ENCODE measurements around the gene RSAD2.
"Not testable (repeated sequence)": the region's sequence is repeated elsewhere in the genome, so short reads cannot be mapped to it uniquely, and the experiment has no call there.

The RSAD2 gene

DNA sequence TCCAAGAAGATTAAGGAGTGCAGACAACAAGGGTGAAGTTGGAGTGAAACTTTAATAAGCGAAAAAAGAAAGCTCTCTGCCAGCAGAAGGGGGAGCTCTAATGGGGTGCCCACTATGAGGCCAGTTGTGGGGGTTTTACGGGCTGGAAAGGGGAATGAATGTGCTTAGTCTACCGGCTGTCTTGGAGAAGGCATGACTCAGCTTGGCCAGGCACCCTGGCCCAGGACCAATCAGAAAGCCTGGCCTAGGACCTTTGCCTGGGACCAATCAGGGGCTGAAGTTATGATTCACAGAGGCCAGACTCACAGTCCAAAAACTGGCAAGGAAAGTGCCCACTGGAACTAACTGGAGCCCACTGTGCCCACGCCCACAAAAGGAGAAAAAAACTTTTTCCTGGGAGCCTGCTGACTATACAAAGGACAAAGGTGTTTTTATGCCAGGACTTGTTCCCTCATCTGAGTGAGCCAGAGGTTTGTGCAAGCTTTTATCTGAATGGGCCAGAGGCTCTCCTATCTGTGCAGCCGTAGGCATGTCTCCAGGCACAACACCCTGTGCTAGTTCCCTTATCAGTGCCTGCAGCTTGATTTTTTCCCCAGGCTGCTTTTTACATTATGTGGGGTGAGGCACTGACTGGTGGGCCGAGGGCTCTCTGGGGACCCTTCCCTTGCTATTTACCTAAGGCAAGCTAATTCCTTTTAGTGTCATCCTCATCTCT lies 30.5 kb upstream of the RSAD2 start:
- TF ChIP-seq CTCF (IDR thresholded peaks at IDR 0.05), result no peak
- Histone ChIP-seq H3K4me2 (ENCODE audit: low read length) (no peak overlapping the region), H3K27me3 (ENCODE audit: control insufficient read depth, insufficient read depth, low read length) (no peaks in the 10 kb centered on the region), H3K4me1 (no peaks in the 10 kb centered on the region), H3K9ac (no peak overlapping the region), H3K36me3 (ENCODE audit: control insufficient read depth, insufficient read depth, low read length) (no peaks in the 10 kb centered on the region), H3K79me2 (no peaks in the 10 kb centered on the region), H2AFZ (no peak overlapping the region), H3K4me3 (ENCODE audit: low read depth, low read length) (no peak overlapping the region), H3K27ac (no peak overlapping the region), H3K9me3 (ENCODE audit: control insufficient read depth, low read length) (peaks cover 4% of the 10 kb centered on the region)

DNA sequence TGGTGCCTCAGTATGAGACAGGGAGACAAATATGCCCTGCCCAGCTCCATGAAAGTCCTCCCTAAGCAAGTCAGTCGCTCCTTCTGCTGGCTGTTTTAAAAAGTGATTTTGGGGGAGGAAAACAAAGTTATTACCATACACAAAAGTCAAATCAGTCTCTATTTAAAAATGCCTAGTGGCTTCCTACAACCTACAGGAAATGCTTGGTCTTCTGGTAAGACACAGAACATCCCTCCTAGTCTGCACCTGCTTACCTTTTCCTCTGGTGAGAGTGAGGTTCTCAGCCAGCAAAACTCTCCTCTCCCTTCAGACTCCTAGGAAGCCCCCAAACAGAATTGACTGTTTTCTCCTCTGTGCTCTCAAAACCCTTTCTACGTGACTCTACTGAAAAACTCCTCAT lies 25.4 kb upstream of the RSAD2 start:
- Histone ChIP-seq H3K36me3 (ENCODE audit: control insufficient read depth, insufficient read depth, low read length) (no peaks in the 10 kb centered on the region), H3K9me3 (ENCODE audit: control insufficient read depth, low read length) (no peaks in the 10 kb centered on the region), H3K4me1 (no peaks in the 10 kb centered on the region), H3K79me2 (no peaks in the 10 kb centered on the region), H3K27me3 (ENCODE audit: control insufficient read depth, insufficient read depth, low read length) (no peaks in the 10 kb centered on the region), H2AFZ (no peak overlapping the region), H3K4me3 (ENCODE audit: low read depth, low read length) (no peak overlapping the region), H3K9ac (no peak overlapping the region), H3K27ac (no peak overlapping the region), H3K4me2 (ENCODE audit: low read length) (no peak overlapping the region)
- no peak for TF ChIP-seq CTCF (IDR thresholded peaks at IDR 0.05)

DNA sequence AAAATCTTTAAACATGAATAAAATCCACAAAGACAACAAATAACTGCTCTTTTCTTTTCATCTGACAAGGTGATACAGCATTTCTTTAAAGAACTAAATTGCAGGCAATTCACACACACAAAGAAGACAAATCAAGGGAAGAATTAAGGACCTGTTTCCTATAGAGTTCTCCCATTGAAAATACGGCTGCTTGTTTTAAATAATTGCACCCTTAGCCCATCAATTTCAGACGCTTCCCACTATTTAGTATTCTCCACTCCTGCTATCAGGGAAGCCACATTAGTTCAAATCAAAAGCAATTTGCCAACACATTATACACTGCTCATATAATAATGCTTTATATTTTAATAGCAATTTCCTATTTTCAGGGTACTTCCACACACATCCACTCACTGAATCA lies 23.2 kb upstream of the RSAD2 start:
- Histone ChIP-seq H3K36me3 (ENCODE audit: control insufficient read depth, insufficient read depth, low read length) (no peaks in the 10 kb centered on the region), H3K79me2 (no peaks in the 10 kb centered on the region), H3K27me3 (ENCODE audit: control insufficient read depth, insufficient read depth, low read length) (no peaks in the 10 kb centered on the region), H3K9ac (no peak overlapping the region), H3K9me3 (ENCODE audit: control insufficient read depth, low read length) (no peaks in the 10 kb centered on the region), H3K4me3 (ENCODE audit: low read depth, low read length) (no peak overlapping the region), H3K27ac (no peak overlapping the region), H2AFZ (no peak overlapping the region), H3K4me2 (ENCODE audit: low read length) (no peak overlapping the region), H3K4me1 (no peaks in the 10 kb centered on the region)
- TF ChIP-seq CTCF (IDR thresholded peaks at IDR 0.05), result no peak

DNA sequence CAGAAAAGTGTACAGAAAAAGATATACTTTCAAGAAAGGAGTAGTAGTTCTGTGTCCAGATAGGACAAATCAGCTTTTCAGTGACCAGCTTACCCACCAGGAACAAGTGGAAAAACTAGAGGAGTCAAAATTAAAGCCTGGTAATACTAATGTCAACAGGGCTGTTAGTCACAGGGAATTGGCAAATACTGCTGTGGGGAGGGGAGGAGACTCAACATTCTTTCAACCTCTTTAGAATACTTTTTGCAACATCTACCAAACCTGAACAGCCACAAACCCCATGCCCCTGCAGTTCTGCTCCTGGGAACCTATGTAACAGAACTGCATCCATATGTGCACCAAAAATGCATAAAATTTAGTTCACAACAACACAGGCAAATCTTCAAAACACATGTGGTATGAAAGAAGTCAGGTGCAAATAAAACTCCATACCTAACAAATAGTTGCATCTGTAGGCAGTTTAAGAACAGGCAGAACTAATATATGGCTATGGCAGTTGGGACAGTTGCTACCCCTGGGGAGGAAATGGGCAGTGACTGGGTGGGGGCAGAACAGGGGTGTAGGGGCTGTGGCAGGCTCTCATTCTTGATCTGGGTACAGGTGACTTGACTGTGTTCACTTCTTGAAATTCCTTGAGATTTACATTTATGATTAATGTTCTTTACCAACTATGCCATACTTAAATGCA lies 21.6 kb upstream of the RSAD2 start:
- no peak for TF ChIP-seq CTCF (IDR thresholded peaks at IDR 0.05)
- Histone ChIP-seq H3K4me3 (ENCODE audit: low read depth, low read length) (no peak overlapping the region), H3K9me3 (ENCODE audit: control insufficient read depth, low read length) (no peaks in the 10 kb centered on the region), H3K4me2 (ENCODE audit: low read length) (no peak overlapping the region), H2AFZ (no peak overlapping the region), H3K36me3 (ENCODE audit: control insufficient read depth, insufficient read depth, low read length) (no peaks in the 10 kb centered on the region), H3K79me2 (no peaks in the 10 kb centered on the region), H3K4me1 (no peaks in the 10 kb centered on the region), H3K9ac (no peak overlapping the region), H3K27me3 (ENCODE audit: control insufficient read depth, insufficient read depth, low read length) (no peaks in the 10 kb centered on the region), H3K27ac (no peak overlapping the region)

- Histone ChIP-seq H2AFZ (no peak overlapping the region), H3K27ac (no peak overlapping the region), H3K9me3 (ENCODE audit: control insufficient read depth, low read length) (no peaks in the 10 kb centered on the region), H3K4me2 (ENCODE audit: low read length) (no peak overlapping the region), H3K27me3 (ENCODE audit: control insufficient read depth, insufficient read depth, low read length) (no peaks in the 10 kb centered on the region), H3K4me1 (no peaks in the 10 kb centered on the region), H3K79me2 (no peaks in the 10 kb centered on the region), H3K9ac (no peak overlapping the region), H3K4me3 (ENCODE audit: low read depth, low read length) (no peak overlapping the region), H3K36me3 (ENCODE audit: control insufficient read depth, insufficient read depth, low read length) (no peaks in the 10 kb centered on the region)
- TF ChIP-seq CTCF (IDR thresholded peaks at IDR 0.05), result no peak
Observed at GRCh38 chr2:6856548-6856920, 21.0 kb upstream of the RSAD2 start.

- not testable (repeated sequence) for H3K9ac ChIP-seq; H3K9me3 ChIP-seq (ENCODE audit: control insufficient read depth, low read length); H3K27ac ChIP-seq; H3K4me2 ChIP-seq (ENCODE audit: low read length); H3K36me3 ChIP-seq (ENCODE audit: control insufficient read depth, insufficient read depth, low read length); H3K4me1 ChIP-seq; H2AFZ ChIP-seq; H3K79me2 ChIP-seq; H3K27me3 ChIP-seq (ENCODE audit: control insufficient read depth, insufficient read depth, low read length); H3K4me3 ChIP-seq (ENCODE audit: low read depth, low read length)
Observed at GRCh38 chr2:6858466-6859027, 19.0 kb upstream of the RSAD2 start.

All from parathyroid adenoma (tissue), 2 donors.